ENCODE data around the gene ZC2HC1C. TPM values are rescaled to one million over a fixed set of nuclear protein-coding genes. Genes with fewer than 3 reads are reported as not detected.

The ZC2HC1C gene
- total RNA-seq, 4 donors from 2014 or later = 0.76 to 8.7 (median 3.8) TPM

- H3K4me3 ChIP-seq (ENCODE audit: low read depth, poor library complexity, severe bottlenecking) = no peak overlapping the region
- intact Hi-C loops (cut with DNase I; ENCODE audit: low total_unique reads) = no loop called here
- no peak for DNase-seq (ENCODE audit: low spot score in 2 of 2)
- 75% methylated on average over 2 of the region's 2 CpGs for WGBS, 2 donors
- TF ChIP-seq CTCF (IDR thresholded peaks at IDR 0.05) = no peak
These were observed 40.4 kb downstream of the ZC2HC1C start for GRCh38 chr14:75109877-75110276.

GRCh38 chr14:75113932-75114539 is 44.6 kb downstream of the ZC2HC1C start:
- no peak for TF ChIP-seq CTCF (IDR thresholded peaks at IDR 0.05)
- no peak for TF ChIP-seq POLR2A (IDR thresholded peaks at IDR 0.05)
- no peak overlapping the region for H3K4me3 ChIP-seq (ENCODE audit: low read depth, poor library complexity, severe bottlenecking)
- DNase-seq (ENCODE audit: low spot score in 2 of 2) = no peak
- WGBS, 2 donors = 77 to 89% methylated on average over 5 of the region's 5 CpGs
- intact Hi-C loops (cut with DNase I; ENCODE audit: low total_unique reads) = no loop called here

- TF ChIP-seq CTCF (IDR thresholded peaks at IDR 0.05) (no peak), POLR2A (IDR thresholded peaks at IDR 0.05) (no peak)
These were observed 49.6 kb downstream of the ZC2HC1C start for GRCh38 chr14:75119056-75119455.

GRCh38 chr14:75120541-75121291 is 51.3 kb downstream of the ZC2HC1C start:
- TF ChIP-seq POLR2A (IDR thresholded peaks at IDR 0.05) (no peak), CTCF (IDR thresholded peaks at IDR 0.05) (no peak)
- 70 to 76% methylated on average over 3 of the region's 3 CpGs for WGBS, 2 donors
- H3K4me3 ChIP-seq (ENCODE audit: low read depth, poor library complexity, severe bottlenecking) = no peak overlapping the region
- intact Hi-C loops (cut with DNase I; ENCODE audit: low total_unique reads) = loop anchor here (10.0 kb wide), 1 partner anchor 374 kb away; no protein-coding TSS in a partner anchor
- no peak for DNase-seq (ENCODE audit: low spot score in 2 of 2)

More at GRCh38 chr14:75119056-75119455, 49.6 kb downstream of the ZC2HC1C start:
- intact Hi-C loops (cut with DNase I; ENCODE audit: low total_unique reads) = no loop called here
- 90 to 94% methylated on average over 2 of the region's 2 CpGs for WGBS, 2 donors
- no peak overlapping the region for H3K4me3 ChIP-seq (ENCODE audit: low read depth, poor library complexity, severe bottlenecking)
- DNase-seq (ENCODE audit: low spot score in 2 of 2) = no peak

GRCh38 chr14:75121552-75121951 is 52.1 kb downstream of the ZC2HC1C start:
- DNase-seq (ENCODE audit: low spot score in 2 of 2) = no peak
- no peak for TF ChIP-seq CTCF (IDR thresholded peaks at IDR 0.05)
- TF ChIP-seq POLR2A (IDR thresholded peaks at IDR 0.05) = no peak
- H3K4me3 ChIP-seq (ENCODE audit: low read depth, poor library complexity, severe bottlenecking) = no peak overlapping the region
- intact Hi-C loops (cut with DNase I; ENCODE audit: low total_unique reads) = loop anchor here (10.0 kb wide), 1 partner anchor 373 kb away; no protein-coding TSS in a partner anchor
- WGBS, 2 donors = 93 to 94% methylated on average over 7 of the region's 7 CpGs
